CD14-positive monocyte (primary cell): ENCODE results near the gene RAB24. TPM values are rescaled to one million over a fixed set of nuclear protein-coding genes. Genes with fewer than 3 reads are reported as not detected.

ENCODE experiments used
- DNase-seq, 3 donors: peaks; one replicate each; pipeline ENCODE4 v3.0.0-alpha.2; 2011 to 2022
- H2AFZ ChIP-seq: 2 replicates; pipeline ENCODE4 v1.6.0; 2012; ENCODE audit warnings: mild to moderate bottlenecking, low read depth, low read length, inconsistent platforms; ENCODE audit not compliant: insufficient read depth, poor library complexity, severe bottlenecking
- H3K27ac ChIP-seq, 2 donors: 1 replicate in 1 of 2; 2 replicates in 1 of 2; pipeline ENCODE4 v1.5.1; 2012 to 2013; ENCODE audit warnings: low read length in 2 of 2, control low read depth in 1 of 2, inconsistent platforms in 1 of 2, low read depth in 1 of 2, mild to moderate bottlenecking in 1 of 2
- H3K27me3 ChIP-seq, 2 donors: one replicate each; pipeline versions ENCODE4 v1.6.0 to v1.6.1; 2011 to 2013; ENCODE audit warnings: low read length in 2 of 2; ENCODE audit not compliant: control insufficient read depth in 2 of 2, insufficient read depth in 2 of 2
- H3K36me3 ChIP-seq, 2 donors: replicated peaks in 1 of 2; 1 replicate in 1 of 2; 2 replicates in 1 of 2; pipeline versions ENCODE4 v1.5.1 to v1.6.1; 2012 to 2013; ENCODE audit warnings: low read length in 2 of 2, control low read depth in 1 of 2, inconsistent platforms in 1 of 2, mild to moderate bottlenecking in 1 of 2; ENCODE audit not compliant: insufficient read depth in 2 of 2, control insufficient read depth in 1 of 2
- H3K4me1 ChIP-seq, 2 donors: 1 replicate in 1 of 2; 2 replicates in 1 of 2; pipeline versions ENCODE4 v1.5.1 to v1.6.1; 2012 to 2013; ENCODE audit warnings: low read length in 2 of 2, control low read depth in 1 of 2, inconsistent platforms in 1 of 2, mild to moderate bottlenecking in 1 of 2, moderate library complexity in 1 of 2; ENCODE audit not compliant: insufficient read depth in 2 of 2, control insufficient read depth in 1 of 2
- H3K4me2 ChIP-seq: replicated peaks from 2 replicates; pipeline ENCODE3; 2012; ENCODE audit warnings: low read length, moderate library complexity, mild to moderate bottlenecking; ENCODE audit not compliant: poor library complexity, severe bottlenecking; ENCODE audit errors: extremely low read depth
- H3K4me3 ChIP-seq, 3 experiments: fragments of 200-600 bp in 1 of 3; sonication (generic) in 1 of 3; replicated peaks in 1 of 3; 1 replicate in 2 of 3; 2 replicates in 1 of 3; pipeline ENCODE4 v1.5.1; 2011 to 2013; ENCODE audit warnings: low read length in 3 of 3, mild to moderate bottlenecking in 3 of 3, control low read depth in 2 of 3, low read depth in 2 of 3, inconsistent platforms in 1 of 3, moderate library complexity in 1 of 3
- H3K79me2 ChIP-seq: 2 replicates; pipeline ENCODE4 v1.6.0; 2012; ENCODE audit warnings: mild to moderate bottlenecking, control low read depth, inconsistent platforms, low read length, moderate library complexity; ENCODE audit not compliant: insufficient read depth
- H3K9ac ChIP-seq: 2 replicates; pipeline ENCODE4 v1.6.0; 2017; ENCODE audit warnings: low read length, mild to moderate bottlenecking; ENCODE audit not compliant: insufficient read depth, poor library complexity, severe bottlenecking
- H3K9me3 ChIP-seq, 2 donors: replicated peaks in 1 of 2; 1 replicate in 1 of 2; 2 replicates in 1 of 2; pipeline versions ENCODE4 v1.5.1 to v1.6.1; 2012 to 2013; ENCODE audit warnings: low read length in 2 of 2, control low read depth in 1 of 2; ENCODE audit not compliant: control insufficient read depth in 1 of 2, insufficient read depth in 1 of 2
- H4K20me1 ChIP-seq: 2 replicates; pipeline ENCODE4 v1.6.0; 2012; ENCODE audit warnings: mild to moderate bottlenecking, low read length, control low read depth, moderate library complexity; ENCODE audit not compliant: insufficient read depth
- H3K27ac Mint-ChIP-seq, 7 donors: one replicate each; pipeline ENCODE4 v1.8.0; 2020; ENCODE audit warnings: mild to moderate bottlenecking in 7 of 7, mixed read lengths in 7 of 7, moderate library complexity in 6 of 7, inconsistent platforms in 2 of 7
- H3K27me3 Mint-ChIP-seq, 3 donors: one replicate each; pipeline ENCODE4 v1.8.0; 2021 to 2022; ENCODE audit warnings: low read depth in 3 of 3, mild to moderate bottlenecking in 3 of 3, mixed read lengths in 3 of 3, moderate library complexity in 3 of 3, inconsistent platforms in 1 of 3
- H3K36me3 Mint-ChIP-seq, 2 donors: one replicate each; pipeline ENCODE4 v1.8.0; 2020; ENCODE audit warnings: mixed read lengths in 2 of 2, inconsistent platforms in 1 of 2, mild to moderate bottlenecking in 1 of 2
- H3K4me1 Mint-ChIP-seq: one replicate; pipeline ENCODE4 v1.8.0; 2020; ENCODE audit warnings: mild to moderate bottlenecking, mixed read lengths
- H3K4me3 Mint-ChIP-seq, 2 donors: one replicate each; pipeline ENCODE4 v1.8.0; 2020; ENCODE audit warnings: mild to moderate bottlenecking in 2 of 2, mixed read lengths in 2 of 2, moderate library complexity in 1 of 2
- H3K9me3 Mint-ChIP-seq, 7 donors: one replicate each; pipeline ENCODE4 v1.8.0; 2020 to 2022; ENCODE audit warnings: mixed read lengths in 7 of 7, mild to moderate bottlenecking in 6 of 7, moderate library complexity in 6 of 7, inconsistent platforms in 2 of 7
- WGBS: methylation state at CpG from one replicate; pipeline ENCODE4 v1.1.5; 2013; ENCODE audit warnings: missing lambda C conversion rate; ENCODE audit not compliant: insufficient coverage; 5-methylcytosine and 5-hydroxymethylcytosine counted together
- intact Hi-C, 2 donors: fragments of 100-400 bp; cut with micrococcal nuclease; formaldehyde crosslinking; loops; one replicate each; pipeline versions ENCODE4 v1.15.0 to v1.15.1; 2023
- polyA plus RNA-seq, 3 donors: library from polyadenylated mRNA; depleted of rRNA in 1 of 3; unstranded in 2 of 3; stranded (reverse) in 1 of 3; fragments of 300-500 nt in 2 of 3; fragments of >200 nt in 1 of 3; fragmentation: Illumina TruSeq in 2 of 3; gene quantifications; 1 replicate in 2 of 3; 2 replicates in 1 of 3; pipeline ENCODE4 v1.2.3, GENCODE V29; 2012 to 2021
- TF ChIP-seq, protein P1 (sequence below): fragments of 200-600 bp; IDR thresholded peaks from one replicate; pipeline ENCODE4 v1.8.0; 2022; ENCODE audit warnings: antibody characterized with exemption, mild to moderate bottlenecking

Gene RAB24
- polyA plus RNA-seq, 3 donors = 74.3 to 465 (median 94.4) TPM

DNA sequence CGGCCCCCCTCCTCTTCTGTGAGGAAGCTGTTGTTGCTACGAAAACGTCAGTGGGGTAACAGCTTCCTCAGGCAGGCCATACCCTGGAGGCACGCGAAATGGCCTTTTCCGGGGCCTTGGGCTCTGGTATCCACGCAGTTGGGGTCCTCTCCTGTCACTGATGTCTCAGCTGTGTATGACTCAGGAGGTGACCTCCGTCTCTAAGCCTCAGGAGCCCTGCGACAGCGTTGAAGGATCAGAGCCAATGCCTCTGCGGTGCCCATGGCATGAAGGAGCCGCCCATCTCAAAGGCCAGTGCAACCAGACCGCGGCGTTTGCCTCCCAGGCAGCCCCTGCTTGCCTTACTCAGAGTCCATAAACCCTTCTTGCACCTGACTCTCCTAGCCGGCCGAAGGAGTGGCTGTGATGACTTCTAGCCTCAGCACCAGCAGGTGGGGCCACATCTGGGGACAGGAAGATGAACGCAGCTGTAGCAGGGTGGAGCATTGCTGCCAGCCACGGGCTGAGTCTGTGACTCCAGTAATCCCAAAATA is 9.2 kb upstream of the RAB24 start:
- Mint-ChIP-seq H3K27ac (peak overlapping the region; percentile 3 to 79 (median 64)), H3K4me3 (peak overlapping the region in 1 of 2 donors; percentile 64), H3K36me3 (peaks cover 8 to 26% of the 10 kb centered on the region in 2 donors), H3K27me3 (peaks cover 0 to 3% (median 0%) of the 10 kb centered on the region in 3 donors), H3K4me1 (peaks cover 57% of the 10 kb centered on the region), H3K9me3 (no peaks in the 10 kb centered on the region)
- TF ChIP-seq, protein P1, sequence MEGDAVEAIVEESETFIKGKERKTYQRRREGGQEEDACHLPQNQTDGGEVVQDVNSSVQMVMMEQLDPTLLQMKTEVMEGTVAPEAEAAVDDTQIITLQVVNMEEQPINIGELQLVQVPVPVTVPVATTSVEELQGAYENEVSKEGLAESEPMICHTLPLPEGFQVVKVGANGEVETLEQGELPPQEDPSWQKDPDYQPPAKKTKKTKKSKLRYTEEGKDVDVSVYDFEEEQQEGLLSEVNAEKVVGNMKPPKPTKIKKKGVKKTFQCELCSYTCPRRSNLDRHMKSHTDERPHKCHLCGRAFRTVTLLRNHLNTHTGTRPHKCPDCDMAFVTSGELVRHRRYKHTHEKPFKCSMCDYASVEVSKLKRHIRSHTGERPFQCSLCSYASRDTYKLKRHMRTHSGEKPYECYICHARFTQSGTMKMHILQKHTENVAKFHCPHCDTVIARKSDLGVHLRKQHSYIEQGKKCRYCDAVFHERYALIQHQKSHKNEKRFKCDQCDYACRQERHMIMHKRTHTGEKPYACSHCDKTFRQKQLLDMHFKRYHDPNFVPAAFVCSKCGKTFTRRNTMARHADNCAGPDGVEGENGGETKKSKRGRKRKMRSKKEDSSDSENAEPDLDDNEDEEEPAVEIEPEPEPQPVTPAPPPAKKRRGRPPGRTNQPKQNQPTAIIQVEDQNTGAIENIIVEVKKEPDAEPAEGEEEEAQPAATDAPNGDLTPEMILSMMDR = no peak
- intact Hi-C loops = loop anchor here (5.0 to 10.0 kb wide), 4 partner anchors 35 to 282 kb away; partner anchors contain the start of genes DOK3 (in 1 of the 2), PDLIM7 (in 1 of the 2) and TMED9 (in 1 of the 2)
- peak overlapping the region; percentile 36 for H2AFZ ChIP-seq
- peak overlapping the region; percentile 100 for H3K4me2 ChIP-seq
- 3% methylated on average over 19 of the region's 19 CpGs for WGBS
- peak overlapping the region; percentile 53 for H3K9ac ChIP-seq
- no peaks in the 10 kb centered on the region for H3K36me3 ChIP-seq
- H3K27me3 ChIP-seq = no peaks in the 10 kb centered on the region
- H3K27ac ChIP-seq = peak overlapping the region; percentile 44 to 64
- peak overlapping the region in 1 of 3 experiments; percentile 97 for H3K4me3 ChIP-seq
- H3K9me3 ChIP-seq = no peaks in the 10 kb centered on the region
- H3K79me2 ChIP-seq = peaks cover 71% of the 10 kb centered on the region
- H3K4me1 ChIP-seq = peaks cover 57 to 65% of the 10 kb centered on the region in 2 donors
- H4K20me1 ChIP-seq = peaks cover 43% of the 10 kb centered on the region
- peak; percentile 59 to 84 (median 65) for DNase-seq

GRCh38 chr5:177311723-177312648 is 8.5 kb upstream of the RAB24 start, which contains the start of gene MXD3:
TSS of gene MXD3 (minus strand) at chr5:177311898. CDS start at chr5:177311830, 68 bp downstream.
- TF ChIP-seq, protein P1 = no peak

More at GRCh38 chr5:177311723-177312648, 8.5 kb upstream of the RAB24 start, which contains the start of gene MXD3:
- peak within 1 kb of the TSS; percentile 54 for H2AFZ ChIP-seq
- H3K4me1 ChIP-seq = peaks cover 63 to 72% of the 10 kb centered on the region in 2 donors
- Mint-ChIP-seq H3K36me3 (peaks cover 4 to 22% of the 10 kb centered on the region in 2 donors), H3K4me3 (peak within 1 kb of the TSS; percentile 89 to 98), H3K9me3 (no peaks in the 10 kb centered on the region), H3K27ac (peak within 1 kb of the TSS; percentile 73 to 95 (median 85)), H3K27me3 (peaks cover 0 to 3% (median 0%) of the 10 kb centered on the region in 3 donors), H3K4me1 (peaks cover 61% of the 10 kb centered on the region)
- no peaks in the 10 kb centered on the region for H3K27me3 ChIP-seq
- peaks cover 35% of the 10 kb centered on the region for H4K20me1 ChIP-seq
- H3K79me2 ChIP-seq = peaks cover 77% of the 10 kb centered on the region
- peak within 1 kb of the TSS; percentile 40 to 97 (median 68) for H3K4me3 ChIP-seq
- peak within 1 kb of the TSS; percentile 44 to 68 for H3K27ac ChIP-seq
- DNase-seq = peak; percentile 90 to 95 (median 90)
- under 1% methylated on average over 77 of the region's 78 CpGs for WGBS
- peak within 1 kb of the TSS; percentile 100 for H3K4me2 ChIP-seq
- H3K9ac ChIP-seq = peak within 1 kb of the TSS; percentile 53
- no peaks in the 10 kb centered on the region for H3K9me3 ChIP-seq
- no peaks in the 10 kb centered on the region for H3K36me3 ChIP-seq
- intact Hi-C loops = loop anchor here (5.0 to 10.0 kb wide), 4 partner anchors 35 to 283 kb away; partner anchors contain the start of genes DOK3 (in 1 of the 2), PDLIM7 (in 1 of the 2) and TMED9 (in 1 of the 2)
